ENCODE measurements around the gene PRR36. TPM values are rescaled to one million over a fixed set of nuclear protein-coding genes. Genes with fewer than 3 reads are reported as not detected.

The PRR36 gene
- total RNA-seq, 2 experiments from 2014 or later = 0.25 to 0.30 TPM

DNA sequence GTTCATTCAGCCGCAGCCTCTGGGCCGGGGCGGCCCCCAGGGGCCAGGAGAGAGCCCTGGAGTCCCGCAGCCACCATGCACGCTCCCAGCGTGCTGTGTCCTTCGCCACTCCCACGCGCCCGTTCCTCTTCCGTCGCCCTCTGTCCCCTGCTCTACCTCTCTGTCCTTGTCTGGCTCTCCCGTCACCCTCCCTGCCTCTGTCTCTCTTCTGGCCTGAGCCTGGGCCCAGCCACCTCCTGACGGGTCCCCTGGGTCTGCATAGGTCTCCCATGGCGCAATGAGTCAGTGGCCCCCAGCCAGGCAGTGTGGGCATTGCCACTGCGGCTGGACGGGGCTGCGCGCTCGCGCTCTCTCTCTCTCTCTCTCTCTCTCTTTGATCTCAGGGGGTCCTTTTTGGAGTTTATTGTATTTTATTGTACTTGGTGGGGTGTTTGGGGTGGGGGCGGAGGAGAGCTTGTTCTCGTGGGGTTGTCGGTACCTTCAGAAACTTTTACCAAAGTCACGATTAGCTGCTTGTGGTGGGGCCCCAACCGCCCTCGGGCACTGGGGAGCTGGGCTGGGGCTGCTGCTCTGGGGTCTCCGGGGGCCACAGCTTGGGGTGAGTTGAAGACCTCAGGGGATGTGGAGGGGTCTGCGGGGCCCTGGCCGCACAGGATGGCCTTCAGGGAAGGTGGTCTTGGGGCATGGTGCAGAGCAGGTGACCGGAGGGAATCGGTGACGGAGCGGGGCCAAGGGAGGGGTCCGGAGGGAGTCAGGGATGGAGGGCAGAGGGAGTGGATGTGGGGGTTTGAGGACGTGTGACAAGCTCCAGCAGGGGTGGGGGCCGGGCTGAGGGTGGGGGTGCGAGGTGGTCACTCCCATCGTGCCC, 38.7 kb upstream of the PRR36 start:
- Mint-ChIP-seq H3K27me3 (peaks cover 23% of the 10 kb centered on the region), H3K4me1 (ENCODE audit: low read depth) (peaks cover 14% of the 10 kb centered on the region), H3K9me3 (no peaks in the 10 kb centered on the region), H3K27ac (no peak overlapping the region), H3K36me3 (ENCODE audit: low read depth) (peaks cover 34% of the 10 kb centered on the region), H3K4me3 (peak overlapping the region; percentile 7)
- H3K4me1 ChIP-seq (ENCODE audit: insufficient read depth, low read length) = peaks cover 35% of the 10 kb centered on the region
- no peak overlapping the region for H3K4me3 ChIP-seq (ENCODE audit: low read length)
- DNase-seq = peak in 1 of 14 experiments; percentile 33
- POLR2A ChIA-PET = interaction anchor here (1.0 kb wide), 1 partner anchor 9 kb away, joined by 3 read pairs; the partner anchor contains the start of gene MAP2K7
- CTCF ChIA-PET = interaction anchor here (0.6 kb wide), 1 partner anchor 668 kb away, joined by 3 read pairs; no protein-coding TSS in a partner anchor
- TF ChIP-seq, protein P1, sequence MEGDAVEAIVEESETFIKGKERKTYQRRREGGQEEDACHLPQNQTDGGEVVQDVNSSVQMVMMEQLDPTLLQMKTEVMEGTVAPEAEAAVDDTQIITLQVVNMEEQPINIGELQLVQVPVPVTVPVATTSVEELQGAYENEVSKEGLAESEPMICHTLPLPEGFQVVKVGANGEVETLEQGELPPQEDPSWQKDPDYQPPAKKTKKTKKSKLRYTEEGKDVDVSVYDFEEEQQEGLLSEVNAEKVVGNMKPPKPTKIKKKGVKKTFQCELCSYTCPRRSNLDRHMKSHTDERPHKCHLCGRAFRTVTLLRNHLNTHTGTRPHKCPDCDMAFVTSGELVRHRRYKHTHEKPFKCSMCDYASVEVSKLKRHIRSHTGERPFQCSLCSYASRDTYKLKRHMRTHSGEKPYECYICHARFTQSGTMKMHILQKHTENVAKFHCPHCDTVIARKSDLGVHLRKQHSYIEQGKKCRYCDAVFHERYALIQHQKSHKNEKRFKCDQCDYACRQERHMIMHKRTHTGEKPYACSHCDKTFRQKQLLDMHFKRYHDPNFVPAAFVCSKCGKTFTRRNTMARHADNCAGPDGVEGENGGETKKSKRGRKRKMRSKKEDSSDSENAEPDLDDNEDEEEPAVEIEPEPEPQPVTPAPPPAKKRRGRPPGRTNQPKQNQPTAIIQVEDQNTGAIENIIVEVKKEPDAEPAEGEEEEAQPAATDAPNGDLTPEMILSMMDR (IDR thresholded peaks at IDR 0.05) = no peak
- peaks cover 42% of the 10 kb centered on the region for H3K36me3 ChIP-seq (ENCODE audit: insufficient read depth, low read length)
- no peak for ATAC-seq (ENCODE audit: poor library complexity)
- H3K27ac ChIP-seq (ENCODE audit: low read depth in 1 of 2, low read length in 2 of 2) = no peak overlapping the region
- intact Hi-C loops (cut with DNase I, micrococcal nuclease) = no loop called here
- H3K9me3 ChIP-seq (ENCODE audit: control insufficient read depth in 1 of 2, insufficient read depth in 1 of 2, low read length in 2 of 2) = peaks cover 0 to 5% of the 10 kb centered on the region in 2 experiments
- H3K27me3 ChIP-seq (ENCODE audit: control insufficient read depth in 1 of 2, insufficient read depth in 2 of 2, low read length in 2 of 2) = peaks cover 18 to 26% of the 10 kb centered on the region in 2 experiments

DNA sequence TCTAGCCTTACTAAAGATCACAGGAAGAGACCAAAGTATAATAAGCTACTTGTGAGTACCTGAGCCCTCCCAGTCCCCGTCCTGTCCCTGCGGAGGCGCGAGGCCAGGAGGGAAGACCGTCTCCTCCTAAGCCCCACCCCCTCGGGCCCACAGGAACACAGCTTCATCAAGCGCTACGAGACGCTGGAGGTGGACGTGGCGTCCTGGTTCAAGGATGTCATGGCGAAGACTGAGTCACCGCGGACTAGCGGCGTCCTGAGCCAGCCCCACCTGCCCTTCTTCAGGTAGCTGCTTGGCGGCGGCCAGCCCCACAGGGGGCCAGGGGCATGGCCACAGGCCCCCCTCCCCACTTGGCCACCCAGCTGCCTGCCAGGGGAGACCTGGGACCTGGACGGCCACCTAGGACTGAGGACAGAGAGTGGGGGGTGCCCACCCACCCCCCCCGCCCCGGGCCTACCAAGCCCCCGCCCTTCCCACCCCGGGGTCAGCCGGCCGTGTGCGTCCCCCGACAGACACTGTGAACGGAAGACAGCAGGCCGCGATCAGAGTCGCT, 38.0 kb upstream of the PRR36 start:
- peak in 1 of 14 experiments; percentile 44 for DNase-seq
- TF ChIP-seq, protein P1 (IDR thresholded peaks at IDR 0.05) = no peak

DNA sequence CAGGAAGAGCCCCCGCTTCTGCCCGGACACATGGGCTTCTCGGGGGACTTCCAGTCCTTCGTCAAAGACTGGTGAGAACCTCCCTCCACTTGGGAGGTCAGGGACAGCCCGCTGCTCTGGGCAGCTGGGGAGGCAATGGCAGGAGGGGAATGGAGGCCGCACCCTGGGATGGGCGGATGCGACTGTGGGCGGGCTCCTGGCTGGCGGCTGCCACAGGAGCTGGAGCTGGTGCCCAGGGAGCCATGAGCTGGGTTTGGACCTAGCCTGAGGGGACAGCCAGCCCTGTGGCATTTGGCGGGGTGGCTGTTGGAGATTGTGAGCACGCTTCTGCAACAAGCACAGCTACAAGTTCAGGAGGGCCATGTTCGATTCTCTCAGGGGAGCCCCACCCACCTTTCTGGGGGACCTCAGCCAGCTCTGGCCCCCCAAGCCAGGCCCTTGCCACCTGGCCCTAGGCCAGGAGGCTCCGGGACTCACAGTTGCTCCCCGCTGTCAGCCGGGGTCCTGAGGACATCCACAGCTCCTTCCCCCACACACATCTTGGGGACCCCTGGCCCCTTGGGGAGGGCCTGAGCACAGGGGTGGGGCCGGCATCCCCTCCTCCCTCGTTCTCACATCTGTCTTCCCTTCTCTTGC, 37.4 kb upstream of the PRR36 start:
- no peak overlapping the region for H3K27ac Mint-ChIP-seq
- TF ChIP-seq, protein P1 (IDR thresholded peaks at IDR 0.05) = no peak
- H3K27me3 Mint-ChIP-seq = peaks cover 14% of the 10 kb centered on the region
- DNase-seq (peak in 1 of 14 experiments; percentile 31), ATAC-seq (ENCODE audit: poor library complexity) (no peak)
- no peak overlapping the region for H3K27ac ChIP-seq (ENCODE audit: low read depth in 1 of 2, low read length in 2 of 2)
- H3K36me3 ChIP-seq (ENCODE audit: insufficient read depth, low read length) = peaks cover 52% of the 10 kb centered on the region
- no peak overlapping the region for H3K4me3 Mint-ChIP-seq
- ChIA-PET POLR2A (interaction anchor here (1.2 kb wide), 1 partner anchor 8 kb away, joined by 4 read pairs; the partner anchor contains the start of gene MAP2K7), CTCF (no interaction called here)
- H3K27me3 ChIP-seq (ENCODE audit: control insufficient read depth in 1 of 2, insufficient read depth in 2 of 2, low read length in 2 of 2) = peaks cover 10 to 14% of the 10 kb centered on the region in 2 experiments
- H3K4me1 ChIP-seq (ENCODE audit: insufficient read depth, low read length) = peaks cover 34% of the 10 kb centered on the region
- peaks cover 8% of the 10 kb centered on the region for H3K4me1 Mint-ChIP-seq (ENCODE audit: low read depth)
- intact Hi-C loops (cut with DNase I, micrococcal nuclease) = no loop called here
- H3K9me3 Mint-ChIP-seq = no peaks in the 10 kb centered on the region
- H3K9me3 ChIP-seq (ENCODE audit: control insufficient read depth in 1 of 2, insufficient read depth in 1 of 2, low read length in 2 of 2) = peaks cover 0 to 5% of the 10 kb centered on the region in 2 experiments
- H3K36me3 Mint-ChIP-seq (ENCODE audit: low read depth) = peaks cover 34% of the 10 kb centered on the region
- H3K4me3 ChIP-seq (ENCODE audit: low read length) = no peak overlapping the region

More for the DNA sequence above, 38.0 kb upstream of the PRR36 start:
- intact Hi-C loops (cut with DNase I, micrococcal nuclease) = no loop called here
- ATAC-seq (ENCODE audit: poor library complexity) = no peak
- ChIA-PET POLR2A (interaction anchor here (1.2 kb wide), 1 partner anchor 9 kb away, joined by 4 read pairs; the partner anchor contains the start of gene MAP2K7), CTCF (no interaction called here)
- Histone ChIP-seq H3K27me3 (ENCODE audit: control insufficient read depth in 1 of 2, insufficient read depth in 2 of 2, low read length in 2 of 2) (peaks cover 14 to 19% of the 10 kb centered on the region in 2 experiments), H3K4me3 (ENCODE audit: low read length) (no peak overlapping the region), H3K4me1 (ENCODE audit: insufficient read depth, low read length) (peaks cover 35% of the 10 kb centered on the region), H3K9me3 (ENCODE audit: control insufficient read depth in 1 of 2, insufficient read depth in 1 of 2, low read length in 2 of 2) (peaks cover 0 to 5% of the 10 kb centered on the region in 2 experiments), H3K27ac (ENCODE audit: low read depth in 1 of 2, low read length in 2 of 2) (no peak overlapping the region), H3K36me3 (ENCODE audit: insufficient read depth, low read length) (peaks cover 49% of the 10 kb centered on the region)
- Mint-ChIP-seq H3K4me3 (no peak overlapping the region), H3K27me3 (peaks cover 20% of the 10 kb centered on the region), H3K9me3 (no peaks in the 10 kb centered on the region), H3K36me3 (ENCODE audit: low read depth) (peaks cover 34% of the 10 kb centered on the region), H3K4me1 (ENCODE audit: low read depth) (peaks cover 12% of the 10 kb centered on the region), H3K27ac (no peak overlapping the region)

Data from CD4-positive, alpha-beta T cell (primary cell).